GM18505 (cell line): ENCODE results near the gene BICDL1.
A peak's percentile ranks its signal among the peaks of the same experiment; 100 is the strongest.
"Not testable (repeated sequence)": the region's sequence is repeated elsewhere in the genome, so short reads cannot be mapped to it uniquely, and the experiment has no call there.

Experiments used
- ATAC-seq: cut with Tn5 transposase; IDR thresholded peaks from one replicate; pipeline ENCODE4 v1.9.1; 2021; ENCODE audit not compliant: unreplicated experiment
- POLR2A ChIP-seq: IDR thresholded peaks from 4 replicates; pipeline ENCODE4 v1.6.1; 2011; ENCODE audit warnings: borderline replicate concordance; ENCODE audit not compliant: insufficient read depth, insufficient read length; ENCODE audit errors: extremely low read depth

The BICDL1 gene, protein sequence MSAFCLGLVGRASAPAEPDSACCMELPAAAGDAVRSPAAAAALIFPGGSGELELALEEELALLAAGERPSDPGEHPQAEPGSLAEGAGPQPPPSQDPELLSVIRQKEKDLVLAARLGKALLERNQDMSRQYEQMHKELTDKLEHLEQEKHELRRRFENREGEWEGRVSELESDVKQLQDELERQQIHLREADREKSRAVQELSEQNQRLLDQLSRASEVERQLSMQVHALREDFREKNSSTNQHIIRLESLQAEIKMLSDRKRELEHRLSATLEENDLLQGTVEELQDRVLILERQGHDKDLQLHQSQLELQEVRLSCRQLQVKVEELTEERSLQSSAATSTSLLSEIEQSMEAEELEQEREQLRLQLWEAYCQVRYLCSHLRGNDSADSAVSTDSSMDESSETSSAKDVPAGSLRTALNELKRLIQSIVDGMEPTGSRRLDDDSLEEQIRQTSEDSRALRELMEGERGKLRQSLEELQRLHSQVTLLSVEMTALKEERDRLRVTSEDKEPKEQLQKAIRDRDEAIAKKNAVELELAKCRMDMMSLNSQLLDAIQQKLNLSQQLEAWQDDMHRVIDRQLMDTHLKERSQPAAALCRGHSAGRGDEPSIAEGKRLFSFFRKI

DNA sequence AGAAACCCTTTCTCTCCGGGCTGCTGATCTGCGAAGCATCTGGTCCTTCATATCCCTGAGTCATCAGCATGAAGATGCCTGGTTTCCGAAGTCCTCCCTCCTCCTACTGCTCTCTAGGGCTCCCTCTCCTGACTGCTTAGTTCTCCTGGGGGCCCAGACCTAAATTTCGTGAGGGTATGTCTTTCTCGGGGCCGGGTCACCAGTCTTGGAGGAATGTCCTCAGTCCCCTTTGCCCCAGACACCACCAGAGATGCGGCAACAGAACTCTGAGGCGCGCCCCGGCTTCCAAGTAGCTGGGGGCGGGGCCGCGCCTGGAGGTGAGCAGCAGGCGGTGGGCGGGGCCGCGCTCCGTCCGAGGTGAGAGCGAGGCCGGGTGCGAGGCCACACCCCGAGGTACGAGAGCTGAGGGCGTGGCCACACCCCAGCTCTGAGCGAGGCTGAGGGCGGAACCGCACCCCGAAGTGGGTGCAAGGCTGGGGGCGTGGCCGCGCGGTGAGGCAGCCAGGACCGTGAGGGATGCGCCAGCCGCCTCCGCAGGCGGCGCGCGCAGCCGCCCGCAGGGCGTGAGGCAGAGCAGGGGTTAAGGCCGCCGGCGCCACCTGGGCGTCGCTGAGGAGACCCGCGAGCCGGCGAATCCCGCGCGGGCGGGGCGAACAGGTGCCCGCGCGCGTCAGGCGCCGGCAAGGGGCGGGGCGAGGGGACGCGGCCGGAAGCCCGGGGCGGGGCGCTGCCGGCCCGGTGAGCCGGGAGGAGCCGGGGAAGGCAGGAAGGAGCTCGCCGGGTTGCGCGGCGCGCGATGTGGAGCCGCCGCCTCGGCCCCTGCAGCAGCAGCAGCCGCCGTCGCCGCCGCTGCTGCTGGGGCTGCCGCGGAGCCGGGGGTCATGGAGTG lies at the start of gene BICDL1:
BICDL1 (plus strand) TSS at position 765 of the 889 bp plus-strand sequence. CDS start 633 bp downstream, outside the sequence.
- ATAC-seq, result peak; percentile 82
- TF ChIP-seq POLR2A, result peak; percentile 58

DNA sequence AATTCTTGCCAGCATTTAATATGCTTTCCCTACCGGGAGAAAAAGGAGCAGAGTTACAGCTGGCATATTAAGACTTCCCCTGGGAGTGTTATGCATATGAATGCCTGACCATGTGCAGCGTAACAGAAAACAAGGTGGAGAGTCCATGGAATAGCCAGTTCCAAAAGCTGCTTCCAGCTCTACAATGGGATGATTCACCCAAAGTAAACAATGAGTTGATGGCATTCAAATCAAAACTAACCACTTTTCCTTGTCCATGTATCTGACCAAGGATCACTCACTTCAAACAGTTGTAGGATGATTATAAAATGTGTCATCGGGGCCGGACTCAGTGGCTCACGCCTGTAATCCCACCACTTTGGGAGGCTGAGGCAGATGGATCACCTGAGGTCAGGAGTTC lies 48.1 kb upstream of the BICDL1 start:
- no peak for ATAC-seq
- TF ChIP-seq POLR2A, result no peak

DNA sequence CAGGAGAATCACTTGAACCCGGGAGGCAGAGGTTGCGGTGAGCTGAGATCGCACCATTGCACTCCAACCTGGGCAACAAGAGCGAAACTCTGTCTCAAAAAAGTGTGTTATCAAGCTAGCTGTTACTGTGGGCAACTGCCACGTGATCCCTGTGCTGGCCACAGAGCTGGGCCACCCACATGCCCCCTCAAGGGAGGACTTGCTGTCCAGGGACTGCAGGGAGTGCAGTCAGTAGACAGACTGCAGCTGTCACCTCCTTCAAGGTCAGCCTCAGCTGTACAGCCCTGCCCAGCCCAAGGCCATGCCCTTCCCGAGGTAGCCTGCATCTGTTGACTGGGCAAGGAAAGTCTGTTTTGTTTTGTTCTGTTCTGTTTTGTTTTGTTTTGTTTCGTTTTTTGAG lies 46.6 kb upstream of the BICDL1 start:
- ATAC-seq, result no peak

DNA sequence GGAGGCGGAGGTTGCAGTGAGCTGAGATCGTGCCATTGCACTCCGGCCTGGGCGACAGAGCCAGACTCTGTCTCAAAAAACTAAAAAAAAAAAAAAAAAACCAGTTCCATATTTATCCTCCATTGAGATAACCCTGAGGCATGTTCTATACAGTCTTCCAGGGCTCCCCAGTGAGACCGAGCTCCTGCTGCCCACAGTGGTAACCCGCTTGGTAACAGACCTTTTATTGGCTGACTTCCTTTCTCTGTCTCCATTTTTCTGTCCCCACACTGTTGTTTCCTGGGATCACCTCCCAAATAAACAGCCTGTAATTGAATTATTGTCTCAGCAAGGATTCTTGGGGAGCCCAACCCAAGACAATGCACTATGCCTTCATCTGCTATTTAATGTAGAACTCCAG lies 42.8 kb upstream of the BICDL1 start:
- no peak for ATAC-seq

More for the DNA sequence above, 46.6 kb upstream of the BICDL1 start:
- TF ChIP-seq POLR2A, result no peak

DNA sequence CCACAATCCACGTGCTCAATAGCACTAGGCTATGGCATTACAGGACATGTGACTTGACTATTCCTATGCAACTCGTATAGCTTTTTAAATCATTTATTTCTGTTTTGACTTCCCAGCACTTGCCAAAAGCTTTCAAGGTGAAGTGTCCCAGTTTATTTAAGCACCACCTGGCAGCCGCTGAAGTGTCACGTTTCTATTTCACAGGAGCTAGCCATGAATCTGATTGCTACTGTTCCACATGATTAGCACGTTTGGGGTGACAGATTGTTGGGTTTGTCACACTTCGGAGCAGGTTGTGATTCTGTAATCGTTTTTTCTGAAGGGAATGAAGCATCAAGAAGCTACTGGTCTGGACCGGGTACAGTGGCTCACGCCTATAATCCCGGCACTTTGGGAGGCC lies 39.9 kb upstream of the BICDL1 start:
- TF ChIP-seq POLR2A, result no peak
- no peak for ATAC-seq

More for the DNA sequence above, 42.8 kb upstream of the BICDL1 start:
- TF ChIP-seq POLR2A, result no peak

DNA sequence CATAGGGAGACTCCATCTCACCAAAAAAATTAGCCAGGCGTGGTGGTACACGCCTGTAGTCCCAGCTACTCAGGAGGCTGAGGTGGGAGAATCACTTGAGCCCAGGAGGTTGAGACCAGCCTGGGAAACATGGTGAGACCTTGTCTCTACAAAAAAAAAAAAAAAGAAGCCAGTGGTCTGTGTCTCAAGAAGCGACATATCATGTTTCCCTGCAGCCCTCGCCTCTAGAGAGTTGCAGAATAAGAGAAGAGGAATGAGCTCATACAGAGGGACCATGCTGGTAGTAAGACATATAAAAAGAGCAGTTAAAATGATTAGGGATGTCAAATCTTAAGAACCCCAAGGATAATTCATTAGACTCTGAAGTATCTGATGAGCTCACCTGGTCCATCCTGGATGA lies 39.4 kb upstream of the BICDL1 start:
- ATAC-seq, result no peak
- TF ChIP-seq POLR2A, result no peak

DNA sequence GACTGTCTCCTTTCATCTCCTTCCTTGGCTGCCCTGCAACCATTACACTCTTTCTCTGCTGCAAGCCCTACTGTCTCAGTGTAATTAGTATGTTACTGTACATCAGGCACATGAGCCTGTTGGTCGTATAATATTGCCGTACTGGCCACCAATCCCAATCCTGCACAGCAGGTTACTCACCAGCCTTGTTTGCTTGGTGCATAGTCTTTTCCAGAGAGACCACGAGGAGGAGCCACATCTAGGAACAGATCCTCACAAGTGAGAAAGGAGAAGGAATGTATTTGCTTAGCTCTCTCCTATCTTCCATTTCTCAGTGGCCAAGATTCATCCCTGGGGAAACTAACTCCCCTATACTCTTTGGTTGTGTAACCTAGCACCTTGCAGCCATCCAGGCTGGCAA lies 33.0 kb upstream of the BICDL1 start:
- no peak for ATAC-seq
- no peak for TF ChIP-seq POLR2A

DNA sequence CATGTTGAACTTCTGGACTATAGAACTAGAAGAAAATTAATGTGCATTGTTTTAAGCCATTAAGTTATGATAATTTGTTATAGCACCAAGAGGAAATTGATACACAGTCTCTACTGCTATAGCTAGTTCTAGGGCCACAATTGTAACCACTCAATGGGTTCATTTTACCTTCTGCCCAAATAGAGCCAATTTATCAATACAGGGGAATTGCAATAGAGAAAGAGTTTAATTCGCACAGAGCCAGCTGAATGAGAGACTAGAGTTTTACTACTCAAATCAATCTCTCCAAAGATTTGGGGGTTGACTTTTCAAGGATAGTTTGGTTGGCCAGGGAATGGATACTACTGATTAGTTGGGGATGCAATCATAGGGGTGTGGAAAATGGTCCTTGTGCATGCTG lies 31.9 kb upstream of the BICDL1 start:
- no peak for TF ChIP-seq POLR2A
- ATAC-seq, result no peak

DNA sequence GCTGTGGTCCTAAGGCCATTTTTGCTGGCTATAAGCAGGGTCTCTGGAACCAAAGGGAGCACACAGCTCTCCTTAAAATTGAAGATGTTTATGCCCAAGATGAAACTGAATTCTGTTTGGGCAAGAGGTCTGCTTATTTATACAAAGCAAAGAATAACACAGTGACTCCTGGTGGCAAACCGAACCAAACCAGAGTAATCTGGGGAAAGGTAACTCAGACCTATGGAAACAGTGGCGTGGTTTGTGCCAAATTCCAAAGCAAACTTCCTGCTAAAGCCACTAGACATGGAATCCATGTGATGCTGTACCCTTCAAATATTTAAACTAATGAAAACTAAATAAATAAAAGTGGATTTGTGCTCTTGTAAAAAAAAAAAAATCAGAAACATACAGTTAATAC lies 29.6 kb upstream of the BICDL1 start:
- ATAC-seq, result no peak
- no peak for TF ChIP-seq POLR2A

DNA sequence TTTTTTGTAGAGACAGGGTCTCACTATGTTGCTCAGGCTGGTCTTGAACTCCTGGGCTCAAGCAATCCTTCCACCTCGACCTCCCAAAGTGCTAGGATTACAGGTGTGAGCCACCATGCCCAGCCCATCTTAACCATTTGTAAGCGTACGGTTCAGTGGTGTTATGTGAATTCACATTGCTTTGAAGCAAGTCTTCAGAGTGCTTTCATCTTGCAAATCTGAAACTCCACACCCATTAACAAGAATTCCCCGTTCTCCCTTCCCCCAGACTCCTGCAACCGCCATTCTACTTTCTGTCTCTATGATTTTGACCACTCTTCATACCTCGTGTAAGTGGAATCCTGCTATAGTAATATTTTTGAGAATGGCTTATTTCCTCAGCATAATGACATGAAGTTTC lies 24.9 kb upstream of the BICDL1 start:
- no peak for TF ChIP-seq POLR2A
- ATAC-seq, result no peak

DNA sequence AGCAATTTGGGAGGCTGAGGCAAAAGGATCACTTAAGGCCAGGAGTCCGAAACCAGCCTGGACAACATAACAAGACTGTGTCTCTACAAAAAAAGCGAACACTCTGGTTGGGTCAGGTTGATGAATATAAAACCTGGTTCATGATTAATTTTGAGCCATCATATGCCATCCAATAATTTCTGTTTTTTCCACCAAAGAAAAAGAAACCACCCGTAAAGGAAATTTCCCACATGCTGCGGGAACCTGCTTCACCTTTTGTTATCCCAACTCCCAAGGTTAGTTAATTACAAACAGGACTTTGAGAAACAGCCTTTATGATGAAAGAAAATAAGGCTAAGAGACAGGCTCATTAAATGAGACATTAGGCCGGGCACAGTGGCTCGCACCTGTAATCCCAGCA lies 24.1 kb upstream of the BICDL1 start:
- no peak for ATAC-seq
- TF ChIP-seq POLR2A, result no peak

DNA sequence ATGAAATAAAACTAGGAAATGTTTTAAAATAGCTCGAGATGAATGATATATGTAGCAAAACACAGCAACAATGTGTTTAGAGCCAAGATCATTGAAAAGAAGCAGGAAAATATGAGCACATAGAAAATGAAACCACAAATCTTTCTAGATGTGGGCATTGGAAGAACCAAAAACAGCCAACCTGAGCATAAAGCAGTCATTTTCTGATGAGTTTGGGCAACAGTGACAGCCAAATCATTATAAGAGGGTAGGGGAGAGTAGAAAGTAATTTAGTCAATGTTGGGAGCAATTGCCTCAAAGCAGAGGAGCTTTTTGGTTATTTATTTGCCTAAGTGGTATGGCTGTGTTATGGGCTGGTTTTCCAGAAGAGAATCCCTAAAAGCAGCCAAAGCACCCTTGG lies 8.8 kb upstream of the BICDL1 start:
- no peak for TF ChIP-seq POLR2A
- no peak for ATAC-seq

DNA sequence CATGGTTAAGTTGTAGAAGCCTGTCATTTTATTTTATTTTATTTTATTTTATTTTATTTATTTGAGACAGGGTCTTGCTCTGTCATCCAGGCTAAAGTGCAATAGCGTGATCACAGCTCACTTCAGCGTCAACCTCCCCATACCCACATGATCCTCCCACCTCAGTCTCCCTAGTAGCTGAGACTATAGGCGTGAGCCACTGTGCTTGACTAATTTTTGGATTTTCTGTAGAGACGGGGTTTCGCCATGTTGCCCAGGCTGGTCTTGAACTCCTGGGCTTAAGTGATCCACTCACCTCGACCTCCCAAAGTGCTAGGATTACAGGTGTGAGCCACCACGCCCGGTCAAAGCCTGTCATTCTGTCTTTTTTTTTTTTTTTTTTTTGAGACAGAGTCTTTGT lies 8.3 kb upstream of the BICDL1 start:
- not testable (repeated sequence) for ATAC-seq

DNA sequence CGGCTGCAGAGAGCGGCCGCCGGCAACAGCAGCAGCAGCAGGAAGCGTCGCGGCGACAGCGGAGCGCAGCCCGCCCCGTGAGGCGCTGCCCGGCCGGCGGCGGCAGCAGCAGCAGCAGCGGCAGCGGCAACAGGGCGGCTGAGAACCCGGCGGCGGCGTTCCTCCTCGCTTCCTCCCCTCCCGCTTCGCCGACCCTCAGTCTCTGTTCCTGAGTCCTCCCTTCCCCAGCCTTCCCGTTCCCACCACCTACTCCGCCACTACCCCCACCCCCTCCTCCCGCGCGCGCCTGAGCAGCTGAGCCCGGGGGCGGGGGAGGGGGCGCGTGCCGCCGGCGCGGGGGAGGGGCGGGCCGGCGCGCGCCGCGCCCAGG lies 310 bp downstream of the BICDL1 start:
- peak; percentile 26 for ATAC-seq
- TF ChIP-seq POLR2A, result no peak

DNA sequence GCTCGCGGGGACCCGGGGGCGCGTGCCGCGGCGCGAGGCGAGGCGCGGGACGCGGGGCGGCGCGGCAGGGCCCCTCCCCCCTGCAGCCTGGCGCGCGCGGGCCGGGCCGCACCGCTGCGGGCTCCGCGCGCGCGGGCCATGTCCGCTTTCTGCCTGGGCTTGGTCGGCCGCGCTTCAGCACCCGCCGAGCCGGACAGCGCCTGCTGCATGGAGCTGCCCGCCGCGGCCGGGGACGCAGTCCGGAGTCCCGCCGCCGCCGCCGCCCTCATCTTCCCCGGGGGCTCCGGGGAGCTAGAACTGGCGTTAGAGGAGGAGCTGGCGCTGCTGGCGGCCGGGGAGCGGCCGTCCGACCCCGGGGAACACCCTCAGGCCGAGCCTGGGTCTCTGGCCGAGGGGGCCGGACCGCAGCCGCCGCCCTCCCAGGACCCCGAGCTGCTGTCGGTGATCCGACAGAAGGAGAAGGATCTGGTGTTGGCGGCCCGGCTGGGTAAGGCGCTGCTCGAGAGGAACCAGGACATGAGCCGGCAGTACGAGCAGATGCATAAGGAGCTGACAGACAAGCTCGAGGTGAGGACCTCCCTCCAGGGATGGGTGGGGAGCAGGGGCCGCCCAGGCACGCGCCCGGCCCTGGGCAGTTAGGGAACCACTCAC lies 820 bp downstream of the BICDL1 start:
- TF ChIP-seq POLR2A, result no peak
- ATAC-seq, result peak; percentile 33
